ENCODE results near the gene APBB1IP. TPM values are rescaled to one million over a fixed set of nuclear protein-coding genes. Genes with fewer than 3 reads are reported as not detected.
"Not testable (repeated sequence)": the region's sequence is repeated elsewhere in the genome, so short reads cannot be mapped to it uniquely, and the experiment has no call there.

APBB1IP gene
- total and polyA plus RNA-seq, 5 experiments from 2014 or later = 50.0 to 102 (median 68.5) TPM

GRCh38 chr10:26464632-26465280, 26.6 kb downstream of the APBB1IP start:
- ATAC-seq = no peak
- peak overlapping the region in 5 of 10 donors; percentile 9 to 42 (median 14) for H3K4me3 Mint-ChIP-seq
- H3K36me3 Mint-ChIP-seq = peaks cover 0 to 30% (median 18%) of the 10 kb centered on the region in 3 donors
- H3K27ac Mint-ChIP-seq = peak overlapping the region; percentile 38 to 89 (median 78)
- DNase-seq = no peak
- H3K4me1 Mint-ChIP-seq = peaks cover 36 to 90% (median 87%) of the 10 kb centered on the region in 4 donors
- H3K27me3 Mint-ChIP-seq = no peaks in the 10 kb centered on the region
- peaks cover 0 to 3% (median 0%) of the 10 kb centered on the region in 9 donors for H3K9me3 Mint-ChIP-seq
- POLR2A ChIA-PET = no interaction called here

DNA sequence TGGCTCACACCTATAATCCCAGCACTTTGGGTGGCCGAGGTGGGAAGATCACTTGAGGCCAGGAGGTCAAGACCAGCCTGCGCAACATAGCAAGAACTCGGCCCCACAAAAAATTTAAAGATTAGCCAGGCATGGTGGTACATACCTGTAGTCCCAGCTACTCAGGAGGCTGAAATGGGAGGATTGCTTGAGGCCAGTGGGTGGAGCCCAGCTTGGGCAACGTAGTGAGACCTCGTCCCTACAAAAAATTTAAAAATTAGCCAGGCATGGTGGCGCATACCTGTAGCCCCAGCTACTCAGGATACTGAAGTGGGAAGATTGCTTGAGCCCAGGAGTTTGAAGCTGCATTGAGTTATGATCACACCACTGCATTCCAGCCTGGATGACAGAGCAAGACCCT, 28.4 kb downstream of the APBB1IP start:
- H3K27me3 Mint-ChIP-seq, DNase-seq, ATAC-seq, H3K9me3 Mint-ChIP-seq: not testable (repeated sequence)
- peaks cover 34 to 96% (median 91%) of the 10 kb centered on the region in 4 donors for H3K4me1 Mint-ChIP-seq
- peak overlapping the region in 4 of 10 donors; percentile 34 to 40 (median 39) for H3K4me3 Mint-ChIP-seq
- POLR2A ChIA-PET = interaction anchor here (0.6 to 4.1 kb wide), 4 partner anchors 11 to 38 kb away, joined by 3 to 34 read pairs (median 19); partner anchors contain the start of gene APBB1IP
- peaks cover 0 to 26% (median 11%) of the 10 kb centered on the region in 3 donors for H3K36me3 Mint-ChIP-seq
- peak overlapping the region; percentile 57 to 97 (median 86) for H3K27ac Mint-ChIP-seq

DNA sequence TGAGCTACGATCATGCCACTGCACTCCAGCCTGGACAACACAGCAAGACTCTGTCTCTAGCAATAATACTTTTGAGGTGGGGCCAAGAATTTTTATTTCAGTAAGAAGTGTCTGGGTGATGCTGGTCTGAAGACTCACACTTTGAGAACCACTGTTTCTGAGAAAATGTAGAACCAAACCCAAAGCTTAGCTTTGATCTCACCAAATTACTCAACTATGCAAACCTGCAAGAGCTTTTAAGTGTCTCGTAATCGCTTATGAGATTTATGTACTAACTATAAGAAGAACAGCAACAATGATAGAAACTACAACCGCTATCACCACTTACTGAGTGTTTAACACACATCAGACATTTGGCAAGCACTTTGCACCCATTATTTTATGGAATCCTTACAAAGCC, 29.5 kb downstream of the APBB1IP start:
- Mint-ChIP-seq H3K27ac (peak overlapping the region; percentile 59 to 97 (median 90)), H3K4me3 (peak overlapping the region; percentile 6 to 77 (median 68)), H3K27me3 (no peaks in the 10 kb centered on the region), H3K9me3 (peaks cover 0 to 2% (median 0%) of the 10 kb centered on the region in 9 donors), H3K36me3 (peaks cover 0 to 28% (median 11%) of the 10 kb centered on the region in 3 donors), H3K4me1 (peaks cover 42 to 97% (median 94%) of the 10 kb centered on the region in 4 donors)
- POLR2A ChIA-PET = interaction anchor here (0.7 to 4.1 kb wide), 10 partner anchors 8 to 30 kb away, joined by 3 to 34 read pairs (median 8); partner anchors contain the start of gene APBB1IP
- ATAC-seq = peak; percentile 10 to 45
- peak in 1 of 10 donors; percentile 40 for DNase-seq

DNA sequence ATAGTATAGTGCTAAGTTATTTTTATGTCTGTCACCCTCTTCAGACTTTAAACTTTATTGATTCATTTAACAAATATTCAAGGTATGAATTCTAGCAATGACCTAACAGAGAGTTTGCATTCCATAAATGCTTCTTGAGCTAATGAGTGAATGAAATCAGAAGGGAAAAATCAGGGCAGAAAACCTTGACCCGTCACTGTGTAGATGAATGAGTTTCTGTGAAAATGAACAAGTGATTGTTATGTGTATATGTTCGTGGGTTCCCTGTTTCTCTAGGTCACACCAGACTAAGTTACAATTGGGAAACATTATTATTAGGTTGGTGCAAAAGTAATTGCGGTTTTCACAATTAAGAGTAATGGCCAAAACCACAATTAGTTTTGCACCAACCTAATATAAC, 30.1 kb downstream of the APBB1IP start:
- peak overlapping the region in 9 of 10 donors; percentile 15 to 77 (median 45) for H3K4me3 Mint-ChIP-seq
- DNase-seq = no peak
- POLR2A ChIA-PET = interaction anchor here (1.3 to 4.1 kb wide), 10 partner anchors 11 to 30 kb away, joined by 3 to 34 read pairs (median 8); partner anchors contain the start of gene APBB1IP
- H3K27ac Mint-ChIP-seq = peak overlapping the region; percentile 54 to 97 (median 86)
- H3K4me1 Mint-ChIP-seq = peaks cover 42 to 97% (median 94%) of the 10 kb centered on the region in 4 donors
- H3K36me3 Mint-ChIP-seq = peaks cover 0 to 24% (median 6%) of the 10 kb centered on the region in 3 donors
- ATAC-seq = no peak
- no peaks in the 10 kb centered on the region for H3K27me3 Mint-ChIP-seq
- peaks cover 0 to 2% (median 0%) of the 10 kb centered on the region in 9 donors for H3K9me3 Mint-ChIP-seq

- H3K36me3 Mint-ChIP-seq = peaks cover 0 to 24% (median 3%) of the 10 kb centered on the region in 3 donors
- H3K4me1 Mint-ChIP-seq = peaks cover 41 to 97% (median 93%) of the 10 kb centered on the region in 4 donors
- H3K27ac Mint-ChIP-seq = peak overlapping the region; percentile 70 to 98 (median 91)
- POLR2A ChIA-PET = interaction anchor here (0.6 to 4.1 kb wide), 18 partner anchors 9 to 1868 kb away, joined by 3 to 34 read pairs (median 4); partner anchors contain the start of gene APBB1IP
- peak; percentile 88 to 97 for ATAC-seq
- H3K9me3 Mint-ChIP-seq = peaks cover 0 to 2% (median 0%) of the 10 kb centered on the region in 9 donors
- peak overlapping the region; percentile 64 to 86 (median 80) for H3K4me3 Mint-ChIP-seq
- no peaks in the 10 kb centered on the region for H3K27me3 Mint-ChIP-seq
- peak; percentile 22 to 86 (median 72) for DNase-seq
Measured at GRCh38 chr10:26468700-26469099, 30.6 kb downstream of the APBB1IP start.

DNA sequence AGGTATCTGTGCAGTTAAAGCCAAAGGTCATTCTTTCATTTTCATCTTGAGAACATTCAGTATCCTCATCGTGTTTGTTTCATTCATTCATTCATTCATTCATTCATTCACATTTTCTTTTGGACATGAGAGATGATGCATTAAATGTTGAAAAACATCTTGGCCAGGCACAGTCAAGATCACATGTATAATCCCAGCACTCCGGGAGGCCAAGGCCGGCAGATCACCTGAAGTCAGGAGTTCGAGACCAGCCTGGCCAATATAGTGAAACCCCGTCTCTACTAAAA, 34.3 kb downstream of the APBB1IP start:
- peaks cover 0 to 21% (median 3%) of the 10 kb centered on the region in 3 donors for H3K36me3 Mint-ChIP-seq
- DNase-seq = no peak
- H3K27me3 Mint-ChIP-seq = no peaks in the 10 kb centered on the region
- no peaks in the 10 kb centered on the region for H3K9me3 Mint-ChIP-seq
- no peak for ATAC-seq
- H3K4me3 Mint-ChIP-seq = peak overlapping the region in 9 of 10 donors; percentile 13 to 75 (median 58)
- peak overlapping the region; percentile 42 to 95 (median 88) for H3K27ac Mint-ChIP-seq
- POLR2A ChIA-PET = interaction anchor here (0.6 kb wide), 1 partner anchor 149 kb away, joined by 3 read pairs; no protein-coding TSS in a partner anchor
- H3K4me1 Mint-ChIP-seq = peaks cover 45 to 96% (median 88%) of the 10 kb centered on the region in 4 donors

DNA sequence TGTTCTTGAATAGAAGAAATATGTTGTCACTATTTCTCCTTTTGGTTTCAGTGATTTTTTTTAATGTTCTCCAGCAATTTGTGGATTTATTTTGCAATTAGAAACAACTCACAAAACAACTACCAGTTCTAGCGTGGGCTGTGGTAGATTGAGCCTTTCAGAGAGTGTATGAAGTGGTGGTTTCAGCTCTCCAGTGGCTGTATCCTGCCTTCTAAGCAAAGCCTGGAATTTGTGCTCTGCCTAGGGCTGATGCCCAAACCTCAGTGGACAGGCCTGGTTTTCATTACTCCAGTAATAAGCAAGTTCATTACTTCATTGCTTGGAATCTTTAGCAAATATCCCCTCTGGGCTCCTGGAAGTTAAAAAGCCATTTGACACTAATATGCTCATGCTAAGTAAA, 35.9 kb downstream of the APBB1IP start:
- POLR2A ChIA-PET = interaction anchor here (0.7 to 2.3 kb wide), 4 partner anchors 13 to 36 kb away, joined by 3 to 14 read pairs (median 6); partner anchors contain the start of gene APBB1IP
- Mint-ChIP-seq H3K27ac (peak overlapping the region; percentile 81 to 96 (median 94)), H3K4me1 (peaks cover 46 to 95% (median 88%) of the 10 kb centered on the region in 4 donors), H3K36me3 (peaks cover 0 to 23% (median 10%) of the 10 kb centered on the region in 3 donors), H3K9me3 (no peaks in the 10 kb centered on the region), H3K27me3 (no peaks in the 10 kb centered on the region), H3K4me3 (peak overlapping the region; percentile 38 to 79 (median 68))
- no peak for DNase-seq
- peak; percentile 38 to 39 for ATAC-seq

DNA sequence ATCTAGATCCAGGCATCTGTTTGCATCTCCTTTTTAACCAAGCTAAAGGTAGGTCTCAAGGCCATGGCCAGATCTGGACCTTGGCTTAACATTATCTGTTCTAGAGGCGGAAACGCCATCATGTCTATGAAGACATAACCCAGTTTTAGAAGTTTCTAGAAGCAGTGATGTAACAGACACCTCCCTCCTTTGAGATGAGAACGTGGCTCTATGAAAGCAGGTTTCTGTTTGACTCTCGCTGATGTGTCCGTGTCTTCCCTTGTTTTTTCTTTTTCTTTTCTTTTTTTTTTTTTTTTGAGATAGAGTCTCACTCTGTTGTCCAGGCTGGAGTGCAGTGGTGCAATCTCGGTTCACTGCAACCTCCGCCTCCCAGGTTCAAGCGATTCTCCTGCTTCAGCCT, 36.7 kb downstream of the APBB1IP start:
- H3K4me1 Mint-ChIP-seq = peaks cover 43 to 93% (median 85%) of the 10 kb centered on the region in 4 donors
- H3K36me3 Mint-ChIP-seq = peaks cover 0 to 23% (median 11%) of the 10 kb centered on the region in 3 donors
- peak in 2 of 10 donors; percentile 23 to 46 for DNase-seq
- H3K27ac Mint-ChIP-seq = peak overlapping the region; percentile 92 to 96 (median 94)
- not testable (repeated sequence) for H3K9me3 Mint-ChIP-seq, H3K27me3 Mint-ChIP-seq
- POLR2A ChIA-PET = interaction anchor here (0.9 to 2.3 kb wide), 3 partner anchors 8 to 36 kb away, joined by 3 to 14 read pairs (median 3); no protein-coding TSS in a partner anchor
- peak; percentile 25 to 62 for ATAC-seq
- H3K4me3 Mint-ChIP-seq = peak overlapping the region; percentile 47 to 84 (median 72)

DNA sequence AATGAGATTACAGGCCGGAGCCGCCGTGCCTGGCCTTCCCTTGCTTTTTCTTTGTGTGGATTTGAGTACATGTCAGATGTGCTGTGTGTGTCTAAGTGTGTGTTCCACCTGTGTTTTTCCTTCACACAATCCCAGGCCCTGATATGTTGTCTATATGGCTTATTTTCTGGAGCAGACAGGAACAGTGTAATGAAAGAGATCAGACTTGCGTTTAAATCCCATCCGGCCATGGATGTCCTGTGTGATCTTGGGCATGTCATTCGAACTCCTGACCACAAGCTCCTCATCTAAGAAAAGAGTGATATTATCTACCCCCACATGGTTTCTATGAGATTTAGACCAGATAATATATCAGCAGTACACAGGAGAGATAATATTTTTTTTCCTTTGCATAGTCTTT, 37.2 kb downstream of the APBB1IP start:
- ATAC-seq = peak; percentile 11 to 16
- H3K36me3 Mint-ChIP-seq = peaks cover 0 to 23% (median 16%) of the 10 kb centered on the region in 3 donors

GRCh38 chr10:26477501-26477900, 39.4 kb downstream of the APBB1IP start:
- H3K27ac Mint-ChIP-seq = peak overlapping the region; percentile 89 to 97 (median 94)
- ATAC-seq (no peak), DNase-seq (peak in 1 of 10 donors; percentile 25)
- H3K4me1 Mint-ChIP-seq = peaks cover 37 to 87% (median 78%) of the 10 kb centered on the region in 4 donors
- peaks cover 0 to 2% (median 0%) of the 10 kb centered on the region in 9 donors for H3K9me3 Mint-ChIP-seq
- POLR2A ChIA-PET = interaction anchor here (0.9 to 2.4 kb wide), 4 partner anchors 8 to 42 kb away, joined by 3 to 9 read pairs (median 4); partner anchors contain the start of gene APBB1IP
- no peaks in the 10 kb centered on the region for H3K27me3 Mint-ChIP-seq
- H3K36me3 Mint-ChIP-seq = peaks cover 0 to 16% (median 14%) of the 10 kb centered on the region in 3 donors
- H3K4me3 Mint-ChIP-seq = peak overlapping the region in 9 of 10 donors; percentile 32 to 86 (median 75)

More for the DNA sequence above, 37.2 kb downstream of the APBB1IP start:
- Mint-ChIP-seq H3K4me3 (peak overlapping the region; percentile 47 to 84 (median 72)), H3K27ac (peak overlapping the region; percentile 92 to 96 (median 94)), H3K4me1 (peaks cover 46 to 93% (median 86%) of the 10 kb centered on the region in 4 donors), H3K27me3 (no peaks in the 10 kb centered on the region), H3K9me3 (peaks cover 0 to 2% (median 0%) of the 10 kb centered on the region in 9 donors)
- DNase-seq = no peak
- POLR2A ChIA-PET = interaction anchor here (0.7 to 2.3 kb wide), 4 partner anchors 8 to 37 kb away, joined by 3 to 14 read pairs (median 4); no protein-coding TSS in a partner anchor

DNA sequence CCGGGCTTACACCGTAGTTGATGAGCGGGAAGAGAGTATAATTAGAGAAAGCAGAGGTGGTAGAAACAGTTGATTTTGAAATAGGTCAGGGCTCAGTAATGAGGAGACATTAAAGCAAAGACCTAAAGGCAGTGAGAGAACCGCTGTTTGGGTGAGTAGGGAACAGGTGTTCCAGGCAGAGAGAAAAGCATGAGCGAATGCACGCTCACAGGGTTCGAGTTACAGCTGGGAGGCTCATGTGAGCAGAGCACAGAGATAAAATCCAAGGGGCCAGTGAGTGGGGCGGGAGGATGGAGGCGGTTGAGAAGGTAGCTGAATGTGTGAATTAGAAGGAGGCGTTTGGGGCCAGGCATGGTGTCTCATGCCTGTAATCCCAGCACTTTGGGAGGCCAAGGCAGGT, 39.9 kb downstream of the APBB1IP start:
- peaks cover 0 to 16% (median 11%) of the 10 kb centered on the region in 3 donors for H3K36me3 Mint-ChIP-seq
- H3K27ac Mint-ChIP-seq = peak overlapping the region; percentile 89 to 97 (median 94)
- peaks cover 0 to 2% (median 0%) of the 10 kb centered on the region in 9 donors for H3K9me3 Mint-ChIP-seq
- H3K4me3 Mint-ChIP-seq = peak overlapping the region; percentile 32 to 86 (median 74)
- H3K4me1 Mint-ChIP-seq = peaks cover 36 to 86% (median 73%) of the 10 kb centered on the region in 4 donors
- H3K27me3 Mint-ChIP-seq = no peaks in the 10 kb centered on the region
- DNase-seq (no peak), ATAC-seq (no peak)
- POLR2A ChIA-PET = interaction anchor here (0.7 to 2.4 kb wide), 5 partner anchors 9 to 54 kb away, joined by 3 to 9 read pairs (median 3); partner anchors contain the start of gene APBB1IP

Measured in naive thymus-derived CD8-positive, alpha-beta T cell (primary cell).